Omental fat pad (tissue), 4 donors: Measurements from ENCODE around the gene HAUS7. TPM values are rescaled to one million over a fixed set of nuclear protein-coding genes. Genes with fewer than 3 reads are reported as not detected.

Experiments
- ATAC-seq: fragments of 150-250 bp; one replicate; pipeline ENCODE4 v1.9.1; 2016; ENCODE audit warnings: mild to moderate bottlenecking, moderate library complexity; ENCODE audit not compliant: low FRiP score
- DNase-seq: peaks from one replicate; pipeline ENCODE4 v3.0.0-alpha.2; 2019; ENCODE audit warnings: low spot score
- CTCF ChIP-seq, 3 donors: fragments of 450-650 bp; IDR thresholded peaks; one replicate each; pipeline ENCODE4 v1.5.1; 2016 to 2017; ENCODE audit warnings: antibody characterized with exemption in 3 of 3, mild to moderate bottlenecking in 3 of 3, moderate library complexity in 2 of 3
- total RNA-seq, 4 donors: library from RNA; depleted of rRNA; stranded (reverse); fragments of >200 nt; gene quantifications; one replicate each; pipeline ENCODE4 v1.1.0, GENCODE V29; 2016

Gene HAUS7
- total RNA-seq, 4 donors from 2014 or later, result 14.9 to 35.0 (median 23.9) TPM

GRCh38 chrX:153478746-153479145, 8.4 kb upstream of the HAUS7 start:
- no peak for TF ChIP-seq CTCF (IDR thresholded peaks at IDR 0.05)
- DNase-seq, result no peak
- no peak for ATAC-seq

GRCh38 chrX:153477901-153478300, 7.5 kb upstream of the HAUS7 start:
- DNase-seq (no peak), ATAC-seq (no peak)
- TF ChIP-seq CTCF (IDR thresholded peaks at IDR 0.05), result no peak

- TF ChIP-seq CTCF (IDR thresholded peaks at IDR 0.05), result no peak
- no peak for DNase-seq
- no peak for ATAC-seq
Measured at GRCh38 chrX:153477364-153477857, 7.0 kb upstream of the HAUS7 start.

- TF ChIP-seq CTCF (IDR thresholded peaks at IDR 0.05), result no peak
- DNase-seq, result no peak
- ATAC-seq, result no peak
Measured at GRCh38 chrX:153476666-153477363, 6.4 kb upstream of the HAUS7 start.

GRCh38 chrX:153475751-153476281, 5.4 kb upstream of the HAUS7 start:
- no peak for ATAC-seq
- DNase-seq, result no peak
- TF ChIP-seq CTCF (IDR thresholded peaks at IDR 0.05), result no peak

GRCh38 chrX:153475271-153475670, 4.9 kb upstream of the HAUS7 start:
- DNase-seq (no peak), ATAC-seq (no peak)
- no peak for TF ChIP-seq CTCF (IDR thresholded peaks at IDR 0.05)

GRCh38 chrX:153474718-153475117, 4.3 kb upstream of the HAUS7 start:
- DNase-seq (peak; percentile 38), ATAC-seq (no peak)
- TF ChIP-seq CTCF (IDR thresholded peaks at IDR 0.05), result no peak
